ENCODE measurements around the gene COL15A1. TPM values are rescaled to one million over a fixed set of nuclear protein-coding genes. Genes with fewer than 3 reads are reported as not detected.

COL15A1 gene
- polyA plus RNA-seq, 1 experiment: 112 TPM

DNA sequence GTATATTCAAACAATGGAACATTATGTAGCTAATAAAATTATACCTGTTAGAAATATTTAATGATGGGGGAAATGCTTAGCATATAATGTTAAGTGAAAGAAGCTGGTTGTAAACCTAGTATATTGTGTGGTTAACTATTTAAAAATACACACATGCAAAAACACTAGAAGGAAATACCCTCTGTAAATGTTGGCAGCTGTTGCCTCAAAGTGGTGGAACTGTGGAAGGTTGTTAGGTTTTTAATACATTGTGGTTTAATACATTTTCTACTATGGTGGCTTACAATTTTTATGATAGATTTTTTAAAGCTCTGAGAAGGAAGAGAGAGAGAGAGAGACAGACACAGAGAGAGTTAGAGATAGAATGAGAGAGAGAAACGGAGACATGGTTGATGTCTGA is 74.9 kb downstream of the COL15A1 start:
- CTCF ChIA-PET: interaction anchor here (1.1 to 1.3 kb wide), 3 partner anchors 26 to 157 kb away, joined by 3 to 4 read pairs (median 3); no protein-coding TSS in a partner anchor
- POLR2A ChIA-PET: no interaction called here
- Histone ChIP-seq H3K36me3 (ENCODE audit: control insufficient read depth, insufficient read depth, low read length) (peaks cover 7% of the 10 kb centered on the region), H3K4me3 (ENCODE audit: low read depth, low read length) (no peak overlapping the region), H3K27me3 (ENCODE audit: control insufficient read depth, insufficient read depth, low read length) (no peaks in the 10 kb centered on the region)
- no peak for DNase-seq (ENCODE audit: low read depth)
- TF ChIP-seq, protein P1, sequence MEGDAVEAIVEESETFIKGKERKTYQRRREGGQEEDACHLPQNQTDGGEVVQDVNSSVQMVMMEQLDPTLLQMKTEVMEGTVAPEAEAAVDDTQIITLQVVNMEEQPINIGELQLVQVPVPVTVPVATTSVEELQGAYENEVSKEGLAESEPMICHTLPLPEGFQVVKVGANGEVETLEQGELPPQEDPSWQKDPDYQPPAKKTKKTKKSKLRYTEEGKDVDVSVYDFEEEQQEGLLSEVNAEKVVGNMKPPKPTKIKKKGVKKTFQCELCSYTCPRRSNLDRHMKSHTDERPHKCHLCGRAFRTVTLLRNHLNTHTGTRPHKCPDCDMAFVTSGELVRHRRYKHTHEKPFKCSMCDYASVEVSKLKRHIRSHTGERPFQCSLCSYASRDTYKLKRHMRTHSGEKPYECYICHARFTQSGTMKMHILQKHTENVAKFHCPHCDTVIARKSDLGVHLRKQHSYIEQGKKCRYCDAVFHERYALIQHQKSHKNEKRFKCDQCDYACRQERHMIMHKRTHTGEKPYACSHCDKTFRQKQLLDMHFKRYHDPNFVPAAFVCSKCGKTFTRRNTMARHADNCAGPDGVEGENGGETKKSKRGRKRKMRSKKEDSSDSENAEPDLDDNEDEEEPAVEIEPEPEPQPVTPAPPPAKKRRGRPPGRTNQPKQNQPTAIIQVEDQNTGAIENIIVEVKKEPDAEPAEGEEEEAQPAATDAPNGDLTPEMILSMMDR (IDR thresholded peaks at IDR 0.05; ENCODE audit: insufficient read depth, low read depth, low read length): no peak

DNA sequence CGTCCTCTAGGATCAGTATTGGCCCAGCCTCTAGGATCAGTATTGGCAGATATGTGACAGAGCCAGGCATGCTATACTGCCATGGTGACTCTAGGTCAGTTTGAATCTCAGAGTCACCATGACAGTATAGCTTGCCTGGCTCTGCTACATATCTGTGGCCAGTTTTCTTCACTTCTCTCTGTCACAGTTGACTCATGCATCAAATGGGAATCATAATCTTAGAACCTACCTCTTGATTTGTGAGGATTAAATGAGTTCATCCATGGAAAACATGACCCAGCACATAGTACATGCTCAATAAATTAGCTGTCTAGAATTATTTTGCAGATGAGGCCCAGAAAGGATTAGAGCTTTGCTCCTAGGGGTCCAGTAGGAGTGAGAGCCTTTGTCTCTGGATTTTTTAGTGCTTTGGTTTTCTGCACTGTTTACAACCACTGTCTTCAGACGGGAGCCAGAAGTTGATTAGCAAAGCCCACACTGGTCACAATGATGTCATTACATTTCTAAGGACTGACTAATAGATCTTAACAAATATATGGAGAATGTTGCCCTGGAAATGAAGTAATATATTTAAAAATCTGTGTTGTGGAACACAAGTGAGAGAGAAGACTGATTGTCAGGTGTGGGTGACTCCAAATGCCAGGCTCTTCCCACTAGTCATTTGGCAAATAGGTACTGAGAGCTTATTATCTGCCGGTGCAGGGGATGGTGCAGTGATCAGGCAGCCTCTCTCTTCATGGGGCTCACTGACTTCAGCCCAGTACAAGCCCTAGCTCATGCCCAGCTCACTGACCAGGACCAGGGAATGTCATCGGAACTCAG is 76.0 kb downstream of the COL15A1 start:
- CTCF ChIA-PET: interaction anchor here (0.7 to 1.4 kb wide), 7 partner anchors 15 to 159 kb away, joined by 3 to 4 read pairs (median 3); no protein-coding TSS in a partner anchor
- peak; percentile 98 for DNase-seq (ENCODE audit: low read depth)
- peaks cover 7% of the 10 kb centered on the region for H3K36me3 ChIP-seq (ENCODE audit: control insufficient read depth, insufficient read depth, low read length)
- TF ChIP-seq, protein P1 (IDR thresholded peaks at IDR 0.05; ENCODE audit: insufficient read depth, low read depth, low read length): no peak
- H3K4me3 ChIP-seq (ENCODE audit: low read depth, low read length): no peak overlapping the region
- H3K27me3 ChIP-seq (ENCODE audit: control insufficient read depth, insufficient read depth, low read length): no peaks in the 10 kb centered on the region
- POLR2A ChIA-PET: no interaction called here

DNA sequence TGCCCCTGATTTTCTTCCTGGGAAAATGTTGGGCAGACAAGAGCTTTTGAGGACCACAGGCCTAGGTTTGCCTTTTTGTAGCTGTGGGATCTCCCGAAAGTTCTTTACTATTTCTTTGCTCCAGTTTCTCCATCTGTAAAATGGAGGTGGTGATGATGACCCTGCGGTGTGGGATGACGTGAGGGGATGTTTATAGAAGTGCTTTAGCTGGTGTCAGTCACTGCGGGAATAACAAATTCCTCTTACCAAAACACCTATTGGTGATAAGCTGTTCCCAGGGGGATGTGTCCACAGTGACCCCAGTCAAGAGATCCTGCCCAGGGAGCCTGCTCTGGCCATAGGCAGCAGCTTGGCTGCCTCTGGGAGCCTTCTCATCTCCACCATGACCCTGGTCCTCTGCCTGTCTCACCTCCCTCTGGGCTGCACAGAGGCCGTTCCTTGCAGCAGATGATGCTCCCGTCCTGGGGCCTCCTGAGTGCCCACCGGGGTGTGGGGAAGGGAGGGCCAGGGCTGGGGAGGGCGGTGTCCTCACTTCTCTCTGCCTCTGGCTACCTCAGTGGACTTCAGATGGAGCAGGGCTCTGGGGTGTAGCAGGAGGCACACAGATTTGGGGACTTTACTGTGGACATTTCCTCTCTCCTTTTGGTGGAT is 77.2 kb downstream of the COL15A1 start:
- POLR2A ChIA-PET: no interaction called here
- DNase-seq (ENCODE audit: low read depth): no peak
- TF ChIP-seq, protein P1 (IDR thresholded peaks at IDR 0.05; ENCODE audit: insufficient read depth, low read depth, low read length): no peak
- Histone ChIP-seq H3K4me3 (ENCODE audit: low read depth, low read length) (no peak overlapping the region), H3K36me3 (ENCODE audit: control insufficient read depth, insufficient read depth, low read length) (peaks cover 6% of the 10 kb centered on the region), H3K27me3 (ENCODE audit: control insufficient read depth, insufficient read depth, low read length) (no peaks in the 10 kb centered on the region)
- CTCF ChIA-PET: interaction anchor here (0.7 to 1.4 kb wide), 3 partner anchors 83 to 160 kb away, joined by 3 read pairs; no protein-coding TSS in a partner anchor

- POLR2A ChIA-PET: no interaction called here
- CTCF ChIA-PET: no interaction called here
- H3K4me3 ChIP-seq (ENCODE audit: low read depth, low read length): no peak overlapping the region
Observed at GRCh38 chr9:99021512-99021911, 77.8 kb downstream of the COL15A1 start.

GRCh38 chr9:99023231-99023630 is 79.5 kb downstream of the COL15A1 start:
- ChIA-PET CTCF (interaction anchor here (0.6 to 1.9 kb wide), 3 partner anchors 15 to 129 kb away, joined by 3 to 6 read pairs (median 3); no protein-coding TSS in a partner anchor), POLR2A (no interaction called here)
- no peaks in the 10 kb centered on the region for H3K27me3 ChIP-seq (ENCODE audit: control insufficient read depth, insufficient read depth, low read length)
- no peak overlapping the region for H3K4me3 ChIP-seq (ENCODE audit: low read depth, low read length)
- TF ChIP-seq, protein P1 (IDR thresholded peaks at IDR 0.05; ENCODE audit: insufficient read depth, low read depth, low read length): no peak
- no peak for DNase-seq (ENCODE audit: low read depth)
- peaks cover 9% of the 10 kb centered on the region for H3K36me3 ChIP-seq (ENCODE audit: control insufficient read depth, insufficient read depth, low read length)

More at GRCh38 chr9:99021512-99021911, 77.8 kb downstream of the COL15A1 start:
- no peaks in the 10 kb centered on the region for H3K27me3 ChIP-seq (ENCODE audit: control insufficient read depth, insufficient read depth, low read length)
- H3K36me3 ChIP-seq (ENCODE audit: control insufficient read depth, insufficient read depth, low read length): peaks cover 10% of the 10 kb centered on the region
- DNase-seq (ENCODE audit: low read depth): no peak
- TF ChIP-seq, protein P1 (IDR thresholded peaks at IDR 0.05; ENCODE audit: insufficient read depth, low read depth, low read length): no peak
